Neutrophil (primary cell): Measurements from ENCODE around the gene MARCHF2.

ENCODE experiments used
- H3K27ac ChIP-seq: fragments of 200-600 bp; sonication (generic); 2 replicates; pipeline ENCODE4 v1.5.1; 2016; ENCODE audit warnings: mild to moderate bottlenecking, moderate library complexity
- H3K27me3 ChIP-seq: fragments of 200-600 bp; sonication (generic); 2 replicates; pipeline ENCODE4 v1.6.0; 2016; ENCODE audit warnings: mild to moderate bottlenecking
- H3K36me3 ChIP-seq: fragments of 200-600 bp; sonication (generic); 2 replicates; pipeline ENCODE4 v1.5.1; 2017
- H3K4me1 ChIP-seq, 2 experiments: fragments of 200-600 bp in 1 of 2; sonication (generic) in 1 of 2; 1 replicate in 1 of 2; 2 replicates in 1 of 2; pipeline versions ENCODE4 v1.5.1 to v1.6.1; 2013 to 2016; ENCODE audit warnings: low read depth in 1 of 2, low read length in 1 of 2, mild to moderate bottlenecking in 1 of 2, moderate library complexity in 1 of 2; ENCODE audit not compliant: control insufficient read depth in 1 of 2, insufficient read depth in 1 of 2
- H3K4me3 ChIP-seq, 2 experiments: fragments of 200-600 bp in 1 of 2; sonication (generic) in 1 of 2; 1 replicate in 1 of 2; 2 replicates in 1 of 2; pipeline ENCODE4 v1.5.1; 2013 to 2016; ENCODE audit warnings: low read depth in 1 of 2, low read length in 1 of 2, mild to moderate bottlenecking in 1 of 2, moderate library complexity in 1 of 2
- H3K9me3 ChIP-seq: fragments of 200-600 bp; sonication (generic); 2 replicates; pipeline ENCODE4 v1.5.1; 2016
- TF ChIP-seq, protein P1 (sequence below): fragments of 200-600 bp; sonication (generic); IDR thresholded peaks from 2 replicates; pipeline ENCODE4 v1.5.1; 2016; ENCODE audit warnings: antibody characterized with exemption

MARCHF2 gene

GRCh38 chr19:8468761-8469373, 55.8 kb downstream of the MARCHF2 start:
- H3K27me3 ChIP-seq = no peaks in the 10 kb centered on the region
- no peaks in the 10 kb centered on the region for H3K9me3 ChIP-seq
- H3K4me1 ChIP-seq = peaks cover 16 to 18% of the 10 kb centered on the region in 2 experiments
- TF ChIP-seq, protein P1, sequence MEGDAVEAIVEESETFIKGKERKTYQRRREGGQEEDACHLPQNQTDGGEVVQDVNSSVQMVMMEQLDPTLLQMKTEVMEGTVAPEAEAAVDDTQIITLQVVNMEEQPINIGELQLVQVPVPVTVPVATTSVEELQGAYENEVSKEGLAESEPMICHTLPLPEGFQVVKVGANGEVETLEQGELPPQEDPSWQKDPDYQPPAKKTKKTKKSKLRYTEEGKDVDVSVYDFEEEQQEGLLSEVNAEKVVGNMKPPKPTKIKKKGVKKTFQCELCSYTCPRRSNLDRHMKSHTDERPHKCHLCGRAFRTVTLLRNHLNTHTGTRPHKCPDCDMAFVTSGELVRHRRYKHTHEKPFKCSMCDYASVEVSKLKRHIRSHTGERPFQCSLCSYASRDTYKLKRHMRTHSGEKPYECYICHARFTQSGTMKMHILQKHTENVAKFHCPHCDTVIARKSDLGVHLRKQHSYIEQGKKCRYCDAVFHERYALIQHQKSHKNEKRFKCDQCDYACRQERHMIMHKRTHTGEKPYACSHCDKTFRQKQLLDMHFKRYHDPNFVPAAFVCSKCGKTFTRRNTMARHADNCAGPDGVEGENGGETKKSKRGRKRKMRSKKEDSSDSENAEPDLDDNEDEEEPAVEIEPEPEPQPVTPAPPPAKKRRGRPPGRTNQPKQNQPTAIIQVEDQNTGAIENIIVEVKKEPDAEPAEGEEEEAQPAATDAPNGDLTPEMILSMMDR = no peak
- H3K27ac ChIP-seq = peak overlapping the region; percentile 47
- no peak overlapping the region for H3K4me3 ChIP-seq
- peaks cover 85% of the 10 kb centered on the region for H3K36me3 ChIP-seq

DNA sequence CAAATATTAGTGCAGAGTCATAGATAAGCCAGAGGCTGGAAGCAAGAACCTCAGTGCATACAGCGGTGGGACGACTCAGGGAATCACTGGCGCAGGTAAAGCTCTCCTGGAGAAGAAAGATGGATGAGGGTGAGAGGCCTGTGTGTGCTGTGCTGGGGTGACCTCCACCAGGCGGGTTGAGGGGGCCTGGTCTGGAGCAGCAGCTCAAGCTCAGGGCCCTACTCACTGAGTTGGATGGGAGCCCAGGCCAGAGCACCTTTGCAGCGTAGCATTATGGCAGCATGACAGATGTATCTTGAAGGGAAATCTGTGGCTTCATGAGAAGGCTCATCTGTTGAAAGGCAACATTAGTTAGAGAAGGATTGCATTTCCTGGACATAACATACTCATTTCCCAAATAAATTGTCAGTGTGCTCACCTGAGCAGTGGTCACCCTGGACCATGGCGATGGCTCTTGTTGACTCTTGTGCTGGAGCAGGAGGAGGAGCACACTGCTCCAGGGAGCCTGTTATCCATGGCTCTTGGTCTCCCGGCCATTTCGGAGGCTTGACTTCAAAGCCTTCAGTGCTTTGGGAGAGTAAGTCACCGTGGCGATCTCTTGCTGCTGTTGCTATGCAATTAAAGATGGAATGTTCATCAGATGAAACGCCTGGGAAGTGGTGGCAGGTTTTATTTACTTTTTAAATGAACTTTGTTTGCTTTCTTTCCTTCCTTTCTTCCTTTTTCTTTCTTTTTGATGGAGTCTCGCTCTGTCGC, 56.7 kb downstream of the MARCHF2 start:
- Histone ChIP-seq H3K4me3 (no peak overlapping the region), H3K9me3 (no peaks in the 10 kb centered on the region), H3K36me3 (peaks cover 85% of the 10 kb centered on the region), H3K4me1 (peaks cover 16 to 21% of the 10 kb centered on the region in 2 experiments), H3K27ac (no peak overlapping the region), H3K27me3 (no peaks in the 10 kb centered on the region)
- TF ChIP-seq, protein P1 = no peak

DNA sequence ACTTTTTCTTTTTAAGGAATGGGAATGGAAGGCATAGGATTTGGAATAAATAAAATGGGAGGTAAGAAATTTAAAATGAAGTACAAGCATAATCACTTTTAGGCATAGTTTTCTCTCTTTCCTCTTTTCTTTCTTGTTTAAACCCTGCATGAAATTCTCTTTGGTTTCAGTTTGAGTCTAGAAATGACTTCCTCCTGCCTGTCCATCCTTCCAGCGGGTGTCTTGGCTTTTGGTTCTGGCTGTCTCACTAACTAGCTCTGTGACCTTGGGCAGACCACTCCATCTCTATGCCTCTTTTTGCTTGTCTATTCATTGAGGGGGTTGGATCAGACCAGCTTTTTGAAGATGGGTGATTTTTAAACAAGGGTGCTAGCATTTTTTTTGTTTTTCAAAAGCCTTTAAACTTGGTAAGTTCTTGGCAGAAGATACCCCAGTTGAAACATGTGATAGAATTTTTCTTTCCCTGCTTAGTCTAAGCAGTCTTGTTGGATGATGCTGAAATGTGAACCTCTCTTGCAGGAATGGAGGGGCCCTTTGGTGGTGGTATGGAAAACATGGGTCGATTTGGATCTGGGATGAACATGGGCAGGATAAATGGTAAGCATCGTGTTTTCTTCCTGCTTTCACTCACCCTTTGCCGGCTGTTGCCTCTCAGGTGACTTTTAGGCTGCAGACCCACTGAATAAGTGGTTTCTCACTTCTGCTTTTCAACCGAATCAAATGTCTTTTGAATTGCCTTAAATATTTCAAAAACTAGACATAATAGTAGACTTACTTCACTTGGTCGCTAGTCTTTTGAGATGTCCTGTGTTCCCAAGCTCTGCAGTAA, 60.8 kb downstream of the MARCHF2 start:
- Histone ChIP-seq H3K9me3 (no peaks in the 10 kb centered on the region), H3K36me3 (peaks cover 78% of the 10 kb centered on the region), H3K4me3 (no peak overlapping the region), H3K27ac (peak overlapping the region; percentile 70), H3K27me3 (no peaks in the 10 kb centered on the region), H3K4me1 (peaks cover 6 to 14% of the 10 kb centered on the region in 2 experiments)
- TF ChIP-seq, protein P1 = no peak

GRCh38 chr19:8475005-8475404, 61.9 kb downstream of the MARCHF2 start:
- TF ChIP-seq, protein P1 = no peak
- Histone ChIP-seq H3K4me3 (no peak overlapping the region), H3K9me3 (no peaks in the 10 kb centered on the region), H3K27me3 (no peaks in the 10 kb centered on the region), H3K36me3 (peaks cover 67% of the 10 kb centered on the region), H3K4me1 (peaks cover 3 to 12% of the 10 kb centered on the region in 2 experiments), H3K27ac (peak overlapping the region; percentile 42)

DNA sequence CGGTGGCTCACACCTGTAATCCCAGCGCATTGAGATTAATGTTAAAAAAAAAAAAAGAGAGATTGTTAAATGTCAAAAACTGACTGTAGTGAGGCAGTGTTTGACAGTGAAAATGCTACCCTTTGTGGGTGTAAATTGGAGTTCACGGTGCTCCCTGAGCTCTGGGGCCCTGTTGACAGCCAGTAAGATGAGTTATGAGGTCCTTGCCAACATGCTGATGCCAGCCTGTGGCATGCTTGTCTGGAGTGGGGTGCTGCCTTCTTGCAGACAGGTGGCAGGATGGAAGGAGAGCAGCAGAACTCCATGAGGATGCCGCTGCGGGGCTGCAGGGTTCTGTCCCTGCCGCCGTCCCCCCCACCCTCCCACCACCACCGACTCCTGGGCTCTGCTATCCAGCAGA, 63.4 kb downstream of the MARCHF2 start:
- H3K27me3 ChIP-seq = no peaks in the 10 kb centered on the region
- no peaks in the 10 kb centered on the region for H3K9me3 ChIP-seq
- H3K4me3 ChIP-seq = no peak overlapping the region
- TF ChIP-seq, protein P1 = no peak
- no peak overlapping the region for H3K27ac ChIP-seq
- peaks cover 6 to 12% of the 10 kb centered on the region in 2 experiments for H3K4me1 ChIP-seq
- peaks cover 59% of the 10 kb centered on the region for H3K36me3 ChIP-seq
